Smooth muscle cell (in vitro differentiated cells): Measurements from ENCODE around the gene STAG1. TPM values are rescaled to one million over a fixed set of nuclear protein-coding genes. Genes with fewer than 3 reads are reported as not detected.
"Not testable (repeated sequence)": the region's sequence is repeated elsewhere in the genome, so short reads cannot be mapped to it uniquely, and the experiment has no call there.

Source experiments
- DNase-seq: peaks from one replicate; lab custom pipeline; 2025; ENCODE audit not compliant: unreplicated experiment; lab: John Stamatoyannopoulos, UW
- H2AFZ ChIP-seq: fragments of 200-600 bp; sonication (generic); 2 replicates; pipeline ENCODE4 v1.6.0; 2016; ENCODE audit warnings: antibody characterized with exemption, low read depth, mild to moderate bottlenecking
- H3F3A ChIP-seq: fragments of 200-600 bp; sonication (generic); 2 replicates; pipeline ENCODE4 v1.6.0; 2017; ENCODE audit warnings: antibody characterized with exemption, low read depth
- H3K27ac ChIP-seq: fragments of 200-600 bp; sonication (generic); 2 replicates; pipeline ENCODE4 v1.5.1; 2016; ENCODE audit warnings: low read depth, mild to moderate bottlenecking
- H3K27me3 ChIP-seq: fragments of 200-600 bp; sonication (generic); 2 replicates; pipeline ENCODE4 v1.6.1; 2016; ENCODE audit warnings: low read depth, mild to moderate bottlenecking
- H3K36me3 ChIP-seq: fragments of 200-600 bp; sonication (generic); 2 replicates; pipeline ENCODE4 v1.5.1; 2016; ENCODE audit warnings: low read depth
- H3K4me1 ChIP-seq: fragments of 200-600 bp; sonication (generic); 2 replicates; pipeline ENCODE4 v1.5.1; 2016; ENCODE audit warnings: low read depth
- H3K4me2 ChIP-seq: fragments of 200-600 bp; sonication (generic); 2 replicates; pipeline ENCODE4 v1.6.0; 2016; ENCODE audit warnings: mild to moderate bottlenecking
- H3K4me3 ChIP-seq: fragments of 200-600 bp; sonication (generic); 2 replicates; pipeline ENCODE4 v1.5.1; 2016; ENCODE audit warnings: mild to moderate bottlenecking
- H3K79me2 ChIP-seq: fragments of 200-600 bp; sonication (generic); 2 replicates; pipeline ENCODE4 v1.6.0; 2016; ENCODE audit warnings: low read depth, mild to moderate bottlenecking
- H3K9ac ChIP-seq: fragments of 200-600 bp; sonication (generic); 2 replicates; pipeline ENCODE4 v1.6.0; 2016; ENCODE audit warnings: low read depth
- H3K9me3 ChIP-seq: fragments of 200-600 bp; sonication (generic); replicated peaks from 2 replicates; pipeline ENCODE4 v1.5.1; 2016; ENCODE audit warnings: low read depth
- H4K20me1 ChIP-seq: fragments of 200-600 bp; sonication (generic); 2 replicates; pipeline ENCODE4 v1.6.0; 2016; ENCODE audit warnings: low read depth
- CTCF ChIP-seq: fragments of 200-600 bp; sonication (generic); IDR thresholded peaks from 2 replicates; pipeline ENCODE4 v1.5.1; 2017; ENCODE audit warnings: borderline replicate concordance, mild to moderate bottlenecking, antibody characterized with exemption; ENCODE audit not compliant: insufficient read depth, poor library complexity, severe bottlenecking
- WGBS: methylation state at CpG from one replicate; pipeline ENCODE4 v1.1.7; 2016; ENCODE audit warnings: low lambda C conversion rate; 5-methylcytosine and 5-hydroxymethylcytosine counted together
- polyA plus RNA-seq: library from polyadenylated mRNA; unstranded; fragments of >200 nt; fragmentation: Nextera tagmentation; extraction: Ambion mirVana; gene quantifications from 2 replicates; pipeline ENCODE4 v1.2.1, GENCODE V29; 2016
- total RNA-seq: library from RNA; depleted of rRNA; stranded (reverse); fragments of >200 nt; gene quantifications from 2 replicates; pipeline ENCODE4 v1.2.3, GENCODE V29; 2014

The STAG1 gene
- total and polyA plus RNA-seq, 2 experiments from 2014 or later, result 14.6 to 29.5 TPM

DNA sequence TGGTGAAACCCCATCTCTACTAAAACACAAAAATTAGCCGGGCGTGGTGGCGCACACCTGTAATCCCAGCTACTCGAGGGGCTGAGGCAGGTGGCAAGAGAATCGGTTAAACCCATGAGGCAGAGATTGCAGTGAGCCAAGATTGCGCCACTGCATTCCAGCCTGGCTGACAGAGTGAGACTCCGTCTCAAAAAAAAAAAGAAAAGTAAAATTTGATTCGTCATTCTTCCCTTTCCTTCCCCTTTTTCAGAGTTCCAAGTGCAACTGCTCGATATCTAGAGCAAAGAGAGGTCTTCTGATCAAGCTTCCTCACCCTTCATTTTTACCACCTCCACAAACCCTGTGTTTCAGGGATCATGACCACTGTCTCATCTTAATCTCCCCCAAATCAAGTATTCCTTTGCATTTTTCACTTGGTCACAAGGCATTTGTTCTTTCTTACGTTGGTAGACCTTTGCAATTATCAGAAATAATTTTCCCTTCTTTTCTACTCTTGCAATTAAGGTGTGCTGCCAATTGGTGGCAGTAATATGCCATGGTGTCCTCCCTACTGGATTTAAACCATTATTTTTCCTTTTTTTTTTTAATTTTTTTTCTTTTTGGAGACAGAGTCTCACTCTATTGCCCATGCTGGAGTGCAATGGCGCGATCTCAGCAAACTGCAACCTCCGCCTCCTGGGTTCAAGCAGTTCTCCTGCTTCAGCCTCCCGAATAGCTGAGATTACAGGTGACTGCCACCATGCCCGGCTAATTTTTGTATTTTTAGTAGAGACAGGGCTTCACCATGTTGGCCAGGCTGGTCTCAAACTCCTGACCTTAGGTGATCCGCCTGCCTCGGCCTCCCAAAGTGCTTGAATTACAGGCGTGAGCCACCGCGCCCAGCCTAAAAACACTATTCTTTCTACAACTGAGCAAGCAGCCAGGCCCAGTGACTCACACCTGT is 6.3 kb upstream of the STAG1 start:
- H3K9me3 ChIP-seq, H3K27ac ChIP-seq, H4K20me1 ChIP-seq, H3K4me2 ChIP-seq, H3K27me3 ChIP-seq, H3K4me1 ChIP-seq, H3K36me3 ChIP-seq, H3K79me2 ChIP-seq, H2AFZ ChIP-seq, H3F3A ChIP-seq, H3K4me3 ChIP-seq, DNase-seq, H3K9ac ChIP-seq: not testable (repeated sequence)
- 88% methylated on average over 20 of the region's 20 CpGs for WGBS
- TF ChIP-seq CTCF, result peak; percentile 44

DNA sequence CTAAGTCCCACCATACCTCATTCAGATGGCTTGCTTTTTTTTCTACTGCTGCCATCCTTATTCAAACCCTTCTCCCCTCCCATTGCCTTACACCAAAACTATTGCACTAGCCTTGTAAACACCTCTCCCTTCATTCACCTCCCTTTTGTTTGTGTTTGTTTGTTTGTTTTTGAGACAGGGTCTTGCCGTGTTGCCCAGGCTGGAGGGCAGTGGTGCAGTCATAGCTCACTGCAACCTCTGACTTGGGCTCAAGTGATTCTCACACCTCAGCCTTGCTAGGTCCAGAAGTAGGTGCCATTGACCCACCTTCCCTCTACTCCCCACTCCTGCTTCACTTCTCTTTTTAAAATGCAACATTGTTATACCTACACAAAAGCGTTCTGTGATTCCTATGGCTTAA is 3.0 kb upstream of the STAG1 start:
- TF ChIP-seq CTCF, result no peak
- Histone ChIP-seq H4K20me1 (peaks cover 3% of the 10 kb centered on the region), H3K36me3 (no peaks in the 10 kb centered on the region), H3K79me2 (peaks cover 8% of the 10 kb centered on the region), H2AFZ (no peak overlapping the region), H3K9ac (no peak overlapping the region), H3K4me2 (no peak overlapping the region), H3K9me3 (no peaks in the 10 kb centered on the region), H3K27me3 (no peaks in the 10 kb centered on the region), H3K4me1 (peaks cover 16% of the 10 kb centered on the region), H3K27ac (no peak overlapping the region), H3F3A (peaks cover 9% of the 10 kb centered on the region), H3K4me3 (no peak overlapping the region)
- WGBS, result 91% methylated on average over 2 of the region's 2 CpGs
- no peak for DNase-seq

DNA sequence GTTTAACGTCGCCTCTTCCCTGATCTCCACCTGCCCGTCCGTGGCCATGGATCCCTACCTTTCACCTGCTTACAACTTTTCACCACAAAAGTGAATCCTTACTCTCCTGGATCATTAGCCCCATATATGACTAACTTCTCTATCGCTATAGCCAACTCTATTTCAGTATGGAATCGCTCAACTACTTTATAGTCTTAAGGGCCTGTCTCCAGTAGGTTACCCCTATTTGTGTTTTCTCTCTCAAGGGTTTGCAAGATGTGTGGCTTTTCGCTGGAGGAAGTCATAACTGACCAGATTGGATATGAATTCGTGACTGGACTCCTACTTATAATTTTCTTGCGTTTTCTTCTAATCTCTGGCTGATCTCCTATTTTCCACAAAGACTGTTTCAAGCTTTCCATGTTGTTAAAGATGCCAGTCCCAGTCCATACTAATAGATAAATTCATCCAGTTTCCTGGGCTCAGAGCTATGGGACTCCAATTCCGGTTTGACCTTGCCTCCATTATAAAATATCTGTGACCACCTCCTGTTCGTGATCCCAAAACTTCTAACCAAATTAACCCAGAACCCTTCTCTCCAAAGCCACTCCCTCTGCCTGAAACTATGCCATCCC is 1.3 kb upstream of the STAG1 start:
- Histone ChIP-seq H3K27ac (peak overlapping the region; percentile 97), H2AFZ (peak overlapping the region; percentile 95), H3K9me3 (no peaks in the 10 kb centered on the region), H3K9ac (peak overlapping the region; percentile 92), H3K79me2 (peaks cover 25% of the 10 kb centered on the region), H3K4me3 (peak overlapping the region; percentile 71), H3K4me1 (peaks cover 31% of the 10 kb centered on the region), H3K27me3 (no peaks in the 10 kb centered on the region), H3K36me3 (no peaks in the 10 kb centered on the region), H4K20me1 (peaks cover 11% of the 10 kb centered on the region), H3F3A (peaks cover 13% of the 10 kb centered on the region), H3K4me2 (peak overlapping the region; percentile 87)
- DNase-seq, result no peak
- TF ChIP-seq CTCF, result no peak
- 60% methylated on average over 11 of the region's 11 CpGs for WGBS
